NCI-H2171 (cell line): ENCODE results near the gene RREB1.

Experiments
- DNase-seq: peaks from one replicate; lab custom pipeline; 2025; lab: John Stamatoyannopoulos, UW

The RREB1 gene

DNA sequence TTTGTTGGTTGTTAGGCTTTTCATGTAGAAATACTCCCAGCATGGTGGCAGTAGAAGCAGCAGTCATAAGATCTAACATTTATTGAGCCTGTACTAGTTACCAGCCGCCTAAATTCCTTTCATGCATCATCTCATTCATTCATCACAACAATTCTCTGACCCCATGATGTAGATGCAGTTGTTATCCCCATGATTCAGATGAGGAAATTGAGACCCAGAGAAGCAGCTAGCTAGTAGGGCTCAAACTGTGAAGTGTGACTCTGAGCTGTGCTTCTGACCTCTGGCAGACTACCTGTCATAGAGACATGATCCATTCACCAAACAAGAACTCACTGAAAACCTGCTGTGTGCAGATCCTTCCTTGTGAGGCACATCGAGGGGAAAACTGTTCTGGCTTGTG lies 16.9 kb downstream of the RREB1 start:
- no peak for DNase-seq

DNA sequence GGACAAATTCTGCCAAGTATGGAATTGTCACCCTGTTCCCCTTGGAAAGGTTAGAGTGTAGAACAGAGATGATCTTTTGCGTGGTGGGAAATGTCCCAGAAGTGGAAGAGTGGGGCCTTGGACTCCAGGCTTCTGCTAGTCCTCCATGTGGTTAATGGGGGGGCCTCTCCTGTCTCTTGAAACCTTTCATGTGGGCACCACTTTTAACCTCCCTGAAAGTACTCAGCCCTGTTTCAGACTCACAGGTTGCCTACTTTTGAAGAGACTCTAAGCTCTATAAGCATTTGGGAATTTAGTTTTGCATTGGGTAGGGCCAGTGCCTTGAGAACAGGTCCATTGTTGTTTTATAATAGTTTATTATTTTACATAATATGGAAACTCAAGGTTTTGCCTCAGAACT lies 17.5 kb downstream of the RREB1 start:
- DNase-seq, result no peak

DNA sequence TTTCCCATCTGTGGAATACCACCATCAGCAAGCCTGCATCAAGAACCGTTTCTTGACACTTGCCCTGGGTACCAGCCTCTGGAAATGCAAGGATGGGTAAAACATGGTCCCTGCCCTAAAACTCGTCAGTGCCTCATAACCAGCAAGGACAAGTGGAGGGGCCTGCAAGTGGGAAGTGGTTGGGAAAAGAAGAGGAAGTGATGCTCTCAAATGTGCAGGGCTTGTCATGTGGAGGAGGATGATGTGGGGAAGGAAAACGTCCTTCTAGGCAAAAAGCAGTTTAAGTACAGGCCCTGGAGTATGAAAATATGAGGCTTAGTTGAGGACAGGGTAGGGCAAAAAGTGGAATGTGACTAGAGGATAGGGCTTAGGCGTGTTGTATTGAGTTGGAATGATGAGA lies 19.0 kb downstream of the RREB1 start:
- DNase-seq, result no peak

DNA sequence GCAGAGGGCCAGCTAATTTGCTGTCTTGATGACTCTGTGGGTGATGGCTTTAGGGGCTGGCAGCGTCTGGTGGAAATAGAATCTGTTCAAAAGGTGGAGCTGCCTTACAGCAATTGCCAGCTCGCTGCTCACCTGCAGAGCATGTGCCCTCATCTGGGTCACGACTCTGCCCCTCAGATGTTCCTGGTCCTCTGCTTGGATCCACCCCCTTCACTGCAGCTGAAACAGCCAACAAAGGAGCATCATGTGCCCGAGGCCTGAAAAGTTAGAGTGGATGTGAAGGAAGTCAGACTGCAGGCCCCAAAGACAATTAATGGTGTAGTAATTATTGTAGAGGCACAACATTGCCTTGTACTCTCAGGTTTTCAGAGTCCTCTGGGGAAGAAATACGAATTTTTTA lies 19.9 kb downstream of the RREB1 start:
- DNase-seq, result no peak

DNA sequence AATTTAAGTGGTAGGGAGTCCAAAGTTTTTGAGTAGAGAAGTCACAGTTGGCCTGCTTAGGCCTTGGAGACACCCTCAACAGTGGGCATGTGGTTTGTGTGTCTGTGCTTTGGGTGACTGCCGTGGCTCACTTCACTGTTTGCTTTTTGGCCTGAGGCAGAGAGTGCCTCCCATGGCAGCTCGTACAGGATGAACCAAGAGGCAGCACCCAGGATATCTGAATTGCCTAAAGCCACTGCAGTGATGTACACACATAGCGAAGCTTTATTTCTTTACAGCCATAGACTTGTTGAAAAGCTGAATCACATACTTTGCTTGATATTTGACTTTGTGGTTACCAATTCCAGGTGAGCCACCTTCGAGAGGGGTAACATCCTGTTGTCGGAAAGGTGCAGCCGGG lies 21.6 kb downstream of the RREB1 start:
- DNase-seq, result no peak

DNA sequence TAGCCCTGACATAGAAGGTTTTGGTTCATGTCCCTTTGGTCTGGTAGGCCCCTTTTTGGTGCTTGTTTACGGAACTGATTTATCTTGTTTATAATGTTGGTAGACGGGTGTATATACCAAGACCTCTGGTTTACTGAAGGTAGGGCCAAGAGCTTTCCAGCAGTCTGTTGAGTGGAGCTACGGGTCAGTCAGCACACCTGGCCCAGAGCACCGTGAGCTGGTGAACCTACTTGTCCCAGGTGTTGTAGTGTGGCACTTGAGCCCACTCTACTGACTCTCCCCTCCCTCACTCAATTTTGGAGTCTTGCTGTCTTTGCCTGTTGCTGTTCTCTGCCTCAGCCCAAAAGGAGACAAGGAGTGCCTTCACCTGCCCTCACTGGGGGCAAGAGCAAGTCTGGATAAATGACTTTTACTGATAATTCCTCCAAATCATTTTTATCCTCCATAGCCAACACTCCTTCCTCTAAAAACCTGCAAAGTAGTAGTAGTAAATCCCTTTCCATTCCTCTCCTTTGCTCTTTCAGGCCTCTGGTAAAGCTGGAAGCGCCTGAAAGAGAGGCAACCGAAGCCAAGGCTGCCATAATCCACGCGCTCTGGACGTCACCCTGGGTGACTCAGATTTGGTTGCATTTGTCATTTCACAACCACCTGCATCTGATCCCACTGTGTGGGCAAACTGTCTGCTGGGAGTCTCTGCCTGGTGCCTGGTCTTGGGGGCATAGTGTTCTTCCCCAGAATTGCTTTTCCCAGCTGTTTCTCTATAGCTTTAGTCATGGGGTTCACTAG lies 22.2 kb downstream of the RREB1 start:
- DNase-seq, result no peak

DNA sequence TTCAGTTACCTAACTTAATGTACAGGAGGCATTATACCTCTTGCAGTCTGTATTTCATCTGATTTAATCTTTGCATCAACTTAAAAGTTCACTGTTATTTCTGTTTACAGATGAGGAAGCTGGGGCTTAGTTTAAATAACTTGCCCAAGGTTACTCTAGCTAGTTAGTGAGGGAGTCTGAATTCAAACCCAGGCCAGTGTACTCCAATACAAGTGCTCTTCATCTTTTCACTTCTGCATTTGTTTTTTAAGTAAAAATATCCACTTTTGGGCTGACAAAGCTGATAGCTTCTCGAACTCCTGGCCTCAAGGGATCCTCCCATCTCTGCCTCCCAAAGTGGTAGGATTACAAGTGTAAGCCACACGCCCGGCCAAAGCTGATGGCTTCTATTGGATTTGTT lies 23.6 kb downstream of the RREB1 start:
- DNase-seq, result no peak

DNA sequence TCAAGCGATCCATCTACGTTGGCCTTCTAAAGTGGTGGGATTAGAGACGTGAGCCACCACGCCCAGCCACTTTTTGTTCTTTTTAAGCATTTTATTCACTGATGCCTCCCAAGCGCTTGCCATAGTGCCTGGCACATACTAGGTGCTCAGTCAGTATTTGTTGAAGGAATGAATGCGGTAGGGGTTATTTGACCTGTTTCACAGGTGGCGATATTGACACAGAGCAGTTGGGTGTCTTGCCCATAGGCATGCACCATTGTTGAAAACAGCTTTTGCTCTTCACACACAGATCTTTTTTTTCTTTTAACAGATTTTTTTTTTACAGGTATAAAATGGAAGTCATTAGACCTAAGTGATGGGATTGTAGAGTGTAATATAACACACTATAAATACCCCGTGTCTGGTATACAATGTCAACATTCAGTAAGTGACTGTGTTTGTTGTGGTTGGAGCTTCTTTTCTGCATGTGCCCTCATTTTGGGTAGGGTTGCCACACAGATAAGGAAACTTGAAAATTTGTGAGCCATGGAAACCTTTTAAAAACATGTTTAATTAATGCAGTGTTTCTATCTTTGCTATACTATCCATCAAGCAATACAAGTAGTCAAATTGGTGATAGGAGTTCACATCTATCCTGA lies 24.8 kb downstream of the RREB1 start:
- DNase-seq, result no peak

DNA sequence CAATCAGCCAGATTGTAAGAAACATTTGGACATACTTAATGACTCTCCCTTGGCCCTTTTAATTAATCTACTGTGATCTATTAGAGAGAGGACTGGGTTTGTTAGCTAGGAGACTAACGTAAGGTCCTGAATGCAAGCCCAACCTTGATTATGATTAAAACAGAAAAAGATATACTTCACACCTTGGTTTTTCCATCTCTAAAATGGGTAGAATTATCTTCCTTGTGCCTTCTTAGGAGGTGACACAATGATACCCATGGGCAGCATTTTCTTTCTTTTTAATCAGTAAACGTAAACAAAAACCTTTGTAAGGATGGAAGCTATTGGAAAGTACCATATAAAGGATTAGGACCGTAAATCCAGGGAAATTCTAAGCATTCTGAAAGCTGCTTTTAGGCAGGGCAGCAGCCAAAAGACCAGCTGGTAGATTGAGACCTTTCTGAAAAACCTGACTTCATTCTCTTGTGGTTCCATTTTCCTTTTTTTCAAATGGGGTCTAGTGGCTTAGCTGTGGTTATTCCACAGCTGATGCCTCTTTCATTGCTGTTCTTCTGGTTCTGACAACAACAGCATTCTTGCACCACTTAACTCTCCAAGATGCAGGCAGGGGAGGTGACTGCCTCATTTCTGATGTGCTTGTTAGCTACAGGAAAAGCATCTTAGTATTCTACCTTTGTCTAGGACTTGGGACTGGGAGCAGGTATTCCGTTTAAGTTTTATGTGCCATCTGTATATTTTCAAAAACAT lies 27.4 kb downstream of the RREB1 start:
- DNase-seq, result no peak

DNA sequence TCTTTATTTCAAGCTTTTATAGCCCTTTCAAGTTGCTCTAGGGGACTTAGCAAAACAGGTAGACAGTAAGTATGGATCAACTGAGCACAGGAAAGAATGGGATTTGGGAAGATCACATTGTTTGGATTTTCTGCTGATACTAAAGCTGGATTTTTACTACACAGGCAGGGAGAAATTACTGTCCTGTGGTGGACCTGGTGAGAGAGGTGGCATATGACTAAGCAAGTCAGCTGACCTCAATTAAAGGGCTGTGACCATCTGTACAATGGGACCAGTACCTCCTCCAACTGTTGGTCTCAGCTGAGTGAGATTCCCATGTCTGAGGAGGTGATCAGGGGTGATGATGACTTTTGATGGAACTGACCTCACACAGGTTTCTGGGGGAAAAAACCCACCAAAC lies 28.0 kb downstream of the RREB1 start:
- DNase-seq, result no peak

DNA sequence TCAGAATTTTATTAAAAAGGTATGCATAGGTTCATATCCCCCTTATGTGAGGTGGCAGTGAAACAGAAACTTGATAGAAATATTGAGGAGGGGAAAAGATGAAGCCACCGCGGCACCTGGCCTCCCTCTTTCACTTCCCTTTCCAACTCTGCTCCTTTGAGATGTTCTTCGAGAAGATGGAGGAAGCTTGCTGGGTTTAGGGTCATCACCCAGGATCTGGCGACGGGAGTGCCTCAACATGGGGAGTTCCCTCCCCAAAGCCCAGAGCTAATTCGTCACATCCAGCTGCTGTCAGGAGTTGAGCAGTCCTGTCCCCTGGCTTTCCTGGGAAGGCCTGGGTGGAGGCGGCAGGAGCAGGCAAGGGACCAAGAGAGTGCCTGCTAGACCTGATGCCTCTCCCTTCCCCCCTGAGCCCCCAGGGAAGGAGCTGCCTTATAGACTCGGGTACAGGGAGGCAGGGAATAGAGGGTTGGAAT lies 29.1 kb downstream of the RREB1 start:
- no peak for DNase-seq

DNA sequence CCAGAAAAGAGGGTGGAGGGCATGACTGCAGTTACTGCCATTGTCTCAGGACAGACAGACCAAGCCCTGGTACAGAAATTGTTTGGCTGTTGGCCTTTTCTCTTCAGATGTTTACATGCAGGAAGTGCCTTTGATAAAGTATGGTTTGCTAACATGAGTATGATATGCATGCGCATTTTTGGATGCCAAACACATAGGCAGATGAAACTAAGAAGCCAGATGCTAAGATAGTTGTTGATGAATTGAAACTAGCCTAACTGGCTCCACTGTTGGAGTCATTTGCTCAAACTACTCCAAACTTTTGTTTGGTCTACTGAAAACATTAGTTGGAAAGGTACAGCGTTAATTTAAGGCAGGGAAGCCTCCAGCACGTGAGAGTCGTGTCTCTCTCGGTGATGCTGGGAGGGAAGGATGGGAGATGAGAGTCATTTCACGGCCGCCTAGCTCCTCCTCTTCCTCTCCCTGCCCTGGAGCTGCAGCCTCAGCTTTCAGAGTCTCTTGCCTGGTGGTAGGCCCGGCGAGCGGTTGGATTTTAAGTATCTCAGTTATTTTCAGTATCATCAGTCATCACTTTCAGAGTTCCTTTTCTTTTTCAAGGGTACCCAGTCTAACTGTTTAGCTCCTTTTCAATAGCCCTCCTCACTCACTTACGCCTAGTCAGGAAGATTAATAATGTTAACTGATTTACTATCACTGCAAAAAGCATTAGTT lies 29.7 kb downstream of the RREB1 start:
- no peak for DNase-seq

DNA sequence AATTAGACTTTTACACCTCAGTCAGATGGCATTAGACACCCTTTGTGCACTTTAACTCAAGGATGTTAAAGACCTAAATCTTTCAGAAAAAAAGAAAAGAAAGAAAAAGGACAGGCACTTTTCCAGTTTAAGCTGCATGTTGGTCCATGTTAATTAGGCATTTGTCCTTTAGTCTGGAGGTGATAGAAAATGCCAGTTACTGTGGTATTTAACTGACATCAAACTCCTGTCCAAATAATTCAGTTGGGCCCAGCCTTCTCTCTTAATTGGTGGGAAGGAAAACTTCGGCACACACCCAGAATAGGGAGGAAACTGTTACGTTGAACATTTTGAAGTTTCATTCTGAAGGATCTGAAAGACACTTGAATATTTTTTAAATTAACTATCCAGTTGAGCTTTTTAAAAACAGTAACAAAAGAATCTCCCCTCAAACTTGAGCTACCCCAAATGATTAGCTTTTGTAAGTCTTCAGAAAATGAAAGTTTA lies 30.3 kb downstream of the RREB1 start:
- no peak for DNase-seq

DNA sequence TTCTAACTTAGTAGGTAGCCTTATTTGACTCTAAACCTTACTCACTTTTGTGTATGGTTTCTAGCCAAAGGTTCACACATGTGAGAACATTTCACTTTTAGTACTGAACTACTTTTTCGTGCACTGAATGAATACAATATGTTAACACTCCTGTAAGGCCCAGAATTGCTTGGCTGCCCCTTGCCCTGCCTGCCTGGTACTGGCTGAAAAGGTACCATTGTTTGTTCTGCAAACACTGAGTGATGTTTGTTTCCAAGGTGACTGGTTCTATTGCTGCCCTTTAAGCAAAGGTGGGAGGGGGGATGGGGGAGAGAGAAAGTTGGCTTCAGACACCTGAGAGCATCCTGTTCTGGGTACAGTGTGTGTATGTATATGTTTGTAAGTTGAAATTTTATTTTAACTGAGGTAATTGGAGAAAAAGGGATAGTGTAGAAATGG lies 31.2 kb downstream of the RREB1 start:
- DNase-seq, result no peak

DNA sequence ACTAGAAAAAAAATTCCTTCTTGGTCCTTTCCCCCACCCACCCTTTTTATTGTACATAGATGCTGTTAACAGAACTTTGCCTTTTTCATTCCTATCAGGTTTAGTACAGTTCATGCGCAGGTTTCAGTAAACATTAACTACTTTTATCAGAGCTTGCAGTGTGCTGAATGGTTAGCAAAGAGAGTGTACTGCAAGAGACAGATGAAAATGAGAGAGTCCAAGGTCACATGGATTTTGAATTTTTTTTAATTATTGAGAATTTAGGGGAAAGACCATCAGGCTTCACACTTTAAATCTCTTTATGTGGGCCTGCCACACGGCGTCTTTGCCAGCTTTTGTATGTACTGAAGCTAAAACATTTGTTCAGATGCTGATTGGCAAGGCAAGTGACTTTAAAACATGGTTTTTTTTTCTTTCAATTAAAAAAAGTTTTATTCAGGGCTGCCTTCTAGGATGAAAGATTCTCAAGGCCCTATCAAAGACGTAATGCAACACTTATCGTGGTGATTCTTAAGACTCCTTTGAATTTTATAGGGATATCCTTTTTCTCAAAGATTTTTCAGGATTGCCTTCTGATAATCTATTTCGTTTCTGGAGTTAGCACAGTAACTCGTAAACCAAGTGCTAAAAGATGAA lies 32.2 kb downstream of the RREB1 start:
- DNase-seq, result no peak

DNA sequence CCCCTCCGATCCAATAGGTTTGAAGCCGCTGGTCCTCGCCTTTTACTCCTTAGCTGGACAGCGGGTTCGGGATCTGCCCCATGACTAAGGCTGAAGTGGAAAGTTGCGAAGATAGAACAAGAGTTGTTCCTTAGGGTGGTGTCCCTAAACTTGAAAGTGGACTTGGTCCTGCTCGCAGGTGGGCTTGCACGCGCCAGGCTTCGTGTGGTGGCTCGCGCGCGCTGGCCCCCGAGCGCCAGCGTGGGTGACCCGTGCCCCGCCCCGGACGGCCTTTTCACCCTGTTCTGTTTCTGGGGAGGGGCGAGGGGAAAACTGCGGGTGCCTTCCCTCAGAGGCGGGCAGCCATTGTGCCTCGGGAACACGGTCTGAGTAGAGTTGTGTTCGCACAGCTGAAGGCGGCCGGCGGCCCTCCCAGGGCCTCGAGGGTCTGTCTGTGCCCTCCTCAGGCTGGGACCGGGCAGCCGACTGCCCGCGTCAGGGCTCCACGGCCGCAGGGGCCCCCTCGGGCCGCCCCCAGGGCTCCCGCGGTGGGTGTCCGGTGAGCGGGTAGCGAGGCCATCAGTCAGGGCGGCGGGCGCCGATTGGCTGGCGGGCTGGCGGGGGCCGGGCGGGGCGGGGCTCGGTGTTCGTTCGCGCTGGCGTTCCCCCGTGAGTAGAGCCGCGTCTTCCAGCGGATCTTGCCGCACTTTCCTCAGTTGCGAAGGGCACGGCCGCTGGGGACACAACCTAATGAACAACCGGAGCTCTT lies 33.0 kb downstream of the RREB1 start:
- peak; percentile 75 for DNase-seq

DNA sequence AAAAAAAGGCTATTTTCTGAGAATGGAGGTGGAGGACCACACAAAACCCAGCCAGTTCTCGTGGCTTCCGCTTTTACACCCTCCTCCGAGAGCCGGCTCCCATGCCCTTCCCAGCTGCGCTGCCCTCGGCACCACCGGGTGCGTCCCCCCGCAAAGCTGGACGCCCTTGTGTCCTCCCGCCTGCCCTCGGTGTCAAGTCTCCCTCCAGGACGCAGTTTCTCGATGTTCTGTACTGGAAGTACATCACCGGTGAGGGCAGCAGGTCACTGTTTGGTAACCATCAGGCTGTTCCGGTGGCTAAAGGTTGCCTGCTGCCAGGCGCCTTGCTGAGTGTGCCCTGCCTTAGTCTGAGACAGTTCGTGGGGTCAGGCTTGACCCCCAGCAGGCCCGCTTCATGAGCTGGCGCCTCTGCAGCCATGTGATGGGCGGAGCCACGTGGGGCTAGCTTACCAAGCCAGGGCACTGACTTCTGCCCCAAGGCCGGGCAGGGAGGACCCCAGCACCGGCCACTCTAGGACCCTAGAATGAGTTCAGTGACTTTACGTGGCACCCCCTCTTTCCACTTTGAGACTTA lies 34.6 kb downstream of the RREB1 start:
- no peak for DNase-seq

DNA sequence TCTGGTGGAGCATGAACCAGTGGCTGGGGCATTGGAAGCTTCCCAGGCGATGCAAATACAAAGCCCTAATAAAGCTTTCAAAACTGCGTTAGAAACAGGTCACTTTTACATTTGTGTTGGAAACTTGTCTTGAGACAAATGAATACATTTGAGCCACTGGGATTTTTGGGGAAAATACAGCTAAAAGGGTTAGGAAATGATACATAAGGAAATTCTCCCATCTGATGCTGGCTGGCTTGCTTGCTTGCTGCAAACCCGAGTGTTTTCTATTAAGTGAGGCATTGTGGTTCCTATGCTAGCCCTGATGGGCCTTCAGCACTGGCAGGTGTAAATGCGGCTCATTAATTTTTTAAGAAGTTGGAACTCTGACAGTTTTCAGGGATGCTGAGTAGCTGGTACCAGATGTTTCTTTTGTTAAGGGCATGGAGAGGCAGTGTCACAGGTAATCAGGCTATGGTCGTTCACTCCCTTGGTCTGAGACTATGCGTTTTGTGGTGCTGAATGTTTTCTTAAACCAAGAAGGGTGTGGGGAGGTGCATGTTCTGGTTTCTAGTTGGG lies 35.2 kb downstream of the RREB1 start:
- DNase-seq, result peak; percentile 52

DNA sequence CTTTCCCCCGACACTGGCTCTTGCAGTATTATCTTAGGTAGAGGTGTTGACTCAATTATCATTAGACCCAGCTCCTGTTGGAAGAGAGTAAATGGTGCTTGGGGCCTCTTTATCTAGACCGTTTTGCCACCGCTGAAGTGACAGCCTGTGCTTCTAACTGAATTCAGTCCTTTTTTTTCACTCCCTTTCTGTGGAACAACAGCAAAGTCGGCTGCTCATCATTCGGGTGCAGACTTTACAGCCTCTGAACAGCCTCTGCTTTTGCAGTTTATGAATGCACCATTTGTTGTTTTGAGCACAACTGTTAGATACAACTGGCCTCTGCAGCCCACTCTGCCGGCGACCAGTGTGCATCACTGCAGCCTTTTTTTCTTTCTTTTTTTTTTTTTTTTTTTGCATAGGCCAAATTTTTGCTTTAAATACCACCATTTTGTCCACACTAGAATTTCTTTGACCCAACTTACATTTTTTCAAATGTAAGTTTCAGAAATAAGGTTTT lies 35.8 kb downstream of the RREB1 start:
- DNase-seq, result peak; percentile 39
